Upper lobe of left lung (tissue), 6 donors: Measurements from ENCODE around the gene POLR3F. TPM values are rescaled to one million over a fixed set of nuclear protein-coding genes. Genes with fewer than 3 reads are reported as not detected.

Source experiments
- ATAC-seq, 2 donors: fragments of 200-7000 bp; cut with Tn5 transposase; one replicate each; pipeline ENCODE4 v1.9.1; 2022; ENCODE audit warnings: mild to moderate bottlenecking in 2 of 2, moderate library complexity in 2 of 2; ENCODE audit not compliant: low FRiP score in 2 of 2
- DNase-seq, 2 donors: peaks; one replicate each; pipeline ENCODE4 v3.0.0-alpha.2; 2019 to 2020
- H3K27ac ChIP-seq, 4 donors: fragments of 200-600 bp; sonication (generic); one replicate each; pipeline ENCODE4 v1.5.1; 2016 to 2019
- H3K27me3 ChIP-seq, 4 donors: fragments of 200-600 bp; sonication (generic); one replicate each; pipeline ENCODE4 v1.5.1; 2017 to 2019
- H3K36me3 ChIP-seq, 4 donors: fragments of 200-600 bp; sonication (generic); one replicate each; pipeline ENCODE4 v1.5.1; 2016 to 2019
- H3K4me1 ChIP-seq, 4 donors: fragments of 200-600 bp; sonication (generic); one replicate each; pipeline ENCODE4 v1.5.1; 2018 to 2019
- H3K4me3 ChIP-seq, 4 donors: fragments of 200-600 bp; sonication (generic); one replicate each; pipeline ENCODE4 v1.5.1; 2017 to 2019; ENCODE audit warnings: mild to moderate bottlenecking in 2 of 4, moderate library complexity in 1 of 4
- H3K9me3 ChIP-seq, 4 donors: fragments of 200-600 bp; sonication (generic); one replicate each; pipeline ENCODE4 v1.5.1; 2018 to 2019
- CTCF ChIP-seq, 6 experiments: fragments of 450-650 bp in 4 of 6; fragments of 200-600 bp in 2 of 6; sonication (generic) in 2 of 6; IDR thresholded peaks; one replicate each; pipeline ENCODE4 v1.5.1; 2016 to 2019; ENCODE audit warnings: antibody characterized with exemption in 6 of 6
- EP300 ChIP-seq, 4 donors: sonication (generic); formaldehyde crosslinking; IDR thresholded peaks; one replicate each; pipeline ENCODE4 v1.5.1; 2017; ENCODE audit warnings: antibody characterized with exemption in 4 of 4, control low read depth in 2 of 4
- POLR2A ChIP-seq, 4 donors: fragments of 450-650 bp; IDR thresholded peaks; one replicate each; pipeline ENCODE4 v1.5.1; 2016 to 2017; ENCODE audit warnings: antibody characterized with exemption in 4 of 4, mild to moderate bottlenecking in 2 of 4
- POLR2AphosphoS5 ChIP-seq, 2 donors: sonication (generic); formaldehyde crosslinking; IDR thresholded peaks; one replicate each; pipeline ENCODE4 v1.5.1; 2017; ENCODE audit warnings: antibody characterized with exemption in 2 of 2
- WGBS, 2 donors: methylation state at CpG; one replicate each; pipeline ENCODE4 v1.1.5; 2017 to 2018; 5-methylcytosine and 5-hydroxymethylcytosine counted together
- total RNA-seq, 6 donors: library from RNA; depleted of rRNA in 4 of 6; stranded (reverse); fragments of >200 nt in 4 of 6; gene quantifications; one replicate each; pipeline versions ENCODE4 v1.1.0 to v1.2.1, GENCODE V29; 2016 to 2021
- donor health status: DM: no; HTN: no; CAD: no; lungs with moderate emphysema.
- donor health status: DM: no; HTN: yes; CAD: no; lungs with severe emphysema.

POLR3F gene
- total RNA-seq, 6 donors from 2014 or later: 3.1 to 9.7 (median 6.7) TPM

GRCh38 chr20:18430172-18430826 is 36.9 kb upstream of the POLR3F start:
- H3K36me3 ChIP-seq: no peaks in the 10 kb centered on the region
- H3K4me3 ChIP-seq: no peak overlapping the region
- ATAC-seq (no peak), DNase-seq (no peak)
- H3K27me3 ChIP-seq: no peaks in the 10 kb centered on the region
- no peak overlapping the region for H3K27ac ChIP-seq
- H3K9me3 ChIP-seq: no peaks in the 10 kb centered on the region
- TF ChIP-seq EP300 (IDR thresholded peaks at IDR 0.05): no peak
- TF ChIP-seq POLR2A (IDR thresholded peaks at IDR 0.05): no peak
- TF ChIP-seq POLR2AphosphoS5 (IDR thresholded peaks at IDR 0.05): no peak
- TF ChIP-seq CTCF (IDR thresholded peaks at IDR 0.05): no peak
- WGBS, 2 donors: 98% methylated on average over 9 of the region's 9 CpGs
- H3K4me1 ChIP-seq: peaks cover 7 to 15% (median 9%) of the 10 kb centered on the region in 4 donors

- H3K9me3 ChIP-seq: no peaks in the 10 kb centered on the region
- 92 to 93% methylated on average over 6 of the region's 6 CpGs for WGBS, 2 donors
- ATAC-seq (no peak), DNase-seq (no peak)
- H3K27me3 ChIP-seq: no peaks in the 10 kb centered on the region
- H3K36me3 ChIP-seq: no peaks in the 10 kb centered on the region
- no peak overlapping the region for H3K4me3 ChIP-seq
- peaks cover 7 to 15% (median 9%) of the 10 kb centered on the region in 4 donors for H3K4me1 ChIP-seq
- TF ChIP-seq POLR2A (IDR thresholded peaks at IDR 0.05) (no peak), EP300 (IDR thresholded peaks at IDR 0.05) (no peak), CTCF (IDR thresholded peaks at IDR 0.05) (no peak), POLR2AphosphoS5 (IDR thresholded peaks at IDR 0.05) (no peak)
- no peak overlapping the region for H3K27ac ChIP-seq
Measured at GRCh38 chr20:18431206-18431605, 36.0 kb upstream of the POLR3F start.

- DNase-seq (no peak), ATAC-seq (no peak)
- no peaks in the 10 kb centered on the region for H3K36me3 ChIP-seq
- H3K27ac ChIP-seq: no peak overlapping the region
- TF ChIP-seq POLR2A (IDR thresholded peaks at IDR 0.05): no peak
- no peak for TF ChIP-seq EP300 (IDR thresholded peaks at IDR 0.05)
- WGBS, 2 donors: 45 to 55% methylated on average over 2 of the region's 2 CpGs
- H3K4me3 ChIP-seq: no peak overlapping the region
- H3K9me3 ChIP-seq: no peaks in the 10 kb centered on the region
- no peaks in the 10 kb centered on the region for H3K27me3 ChIP-seq
- no peaks in the 10 kb centered on the region for H3K4me1 ChIP-seq
Measured at GRCh38 chr20:18436847-18437246, 30.3 kb upstream of the POLR3F start.

GRCh38 chr20:18440403-18440802 is 26.8 kb upstream of the POLR3F start:
- peaks cover 0 to 11% (median 8%) of the 10 kb centered on the region in 4 donors for H3K4me1 ChIP-seq
- no peak for TF ChIP-seq POLR2A (IDR thresholded peaks at IDR 0.05)
- TF ChIP-seq POLR2AphosphoS5 (IDR thresholded peaks at IDR 0.05): no peak
- no peak for TF ChIP-seq EP300 (IDR thresholded peaks at IDR 0.05)
- TF ChIP-seq CTCF (IDR thresholded peaks at IDR 0.05): no peak
- H3K27me3 ChIP-seq: no peaks in the 10 kb centered on the region
- no peak overlapping the region for H3K4me3 ChIP-seq
- WGBS, 2 donors: 38 to 72% methylated on average over 1 of the region's 1 CpG
- no peaks in the 10 kb centered on the region for H3K36me3 ChIP-seq
- DNase-seq: no peak
- no peak overlapping the region for H3K27ac ChIP-seq
- H3K9me3 ChIP-seq: no peaks in the 10 kb centered on the region
- ATAC-seq: no peak

GRCh38 chr20:18443886-18444285 is 23.3 kb upstream of the POLR3F start:
- ATAC-seq (no peak), DNase-seq (no peak)

GRCh38 chr20:18456600-18456999 is 10.6 kb upstream of the POLR3F start:
- TF ChIP-seq EP300 (IDR thresholded peaks at IDR 0.05): no peak
- TF ChIP-seq CTCF (IDR thresholded peaks at IDR 0.05): no peak
- TF ChIP-seq POLR2A (IDR thresholded peaks at IDR 0.05): no peak
- no peak for TF ChIP-seq POLR2AphosphoS5 (IDR thresholded peaks at IDR 0.05)
- no peaks in the 10 kb centered on the region for H3K4me1 ChIP-seq
- ATAC-seq: no peak
- no peak for DNase-seq
- H3K36me3 ChIP-seq: no peaks in the 10 kb centered on the region
- no peak overlapping the region for H3K27ac ChIP-seq
- H3K9me3 ChIP-seq: no peaks in the 10 kb centered on the region
- WGBS, 2 donors: 93 to 94% methylated on average over 3 of the region's 3 CpGs
- H3K4me3 ChIP-seq: no peak overlapping the region
- no peaks in the 10 kb centered on the region for H3K27me3 ChIP-seq

More at GRCh38 chr20:18443886-18444285, 23.3 kb upstream of the POLR3F start:
- Histone ChIP-seq H3K9me3 (no peaks in the 10 kb centered on the region), H3K4me3 (no peak overlapping the region), H3K36me3 (no peaks in the 10 kb centered on the region), H3K27ac (no peak overlapping the region), H3K27me3 (no peaks in the 10 kb centered on the region), H3K4me1 (peaks cover 0 to 11% (median 8%) of the 10 kb centered on the region in 4 donors)
- WGBS, 2 donors: 46 to 58% methylated on average over 4 of the region's 4 CpGs
- no peak for TF ChIP-seq EP300 (IDR thresholded peaks at IDR 0.05)
